ENCODE results near the gene PLEKHA8.

GRCh38 chr7:30086529-30086928 is 58.3 kb downstream of the PLEKHA8 start:
- TF ChIP-seq CTCF (IDR thresholded peaks at IDR 0.05): no peak
- no peak for TF ChIP-seq POLR2A (IDR thresholded peaks at IDR 0.05)
- no peak for TF ChIP-seq EP300 (IDR thresholded peaks at IDR 0.05)

Measured in tibial nerve (tissue), 4 donors.